D341Med (cell line): ENCODE results near the gene CXCR3.
"Not testable (repeated sequence)": the region's sequence is repeated elsewhere in the genome, so short reads cannot be mapped to it uniquely, and the experiment has no call there.

Experiments
- DNase-seq: peaks from one replicate; pipeline ENCODE4 v3.0.0; 2012; ENCODE audit warnings: low spot score

The CXCR3 gene

DNA sequence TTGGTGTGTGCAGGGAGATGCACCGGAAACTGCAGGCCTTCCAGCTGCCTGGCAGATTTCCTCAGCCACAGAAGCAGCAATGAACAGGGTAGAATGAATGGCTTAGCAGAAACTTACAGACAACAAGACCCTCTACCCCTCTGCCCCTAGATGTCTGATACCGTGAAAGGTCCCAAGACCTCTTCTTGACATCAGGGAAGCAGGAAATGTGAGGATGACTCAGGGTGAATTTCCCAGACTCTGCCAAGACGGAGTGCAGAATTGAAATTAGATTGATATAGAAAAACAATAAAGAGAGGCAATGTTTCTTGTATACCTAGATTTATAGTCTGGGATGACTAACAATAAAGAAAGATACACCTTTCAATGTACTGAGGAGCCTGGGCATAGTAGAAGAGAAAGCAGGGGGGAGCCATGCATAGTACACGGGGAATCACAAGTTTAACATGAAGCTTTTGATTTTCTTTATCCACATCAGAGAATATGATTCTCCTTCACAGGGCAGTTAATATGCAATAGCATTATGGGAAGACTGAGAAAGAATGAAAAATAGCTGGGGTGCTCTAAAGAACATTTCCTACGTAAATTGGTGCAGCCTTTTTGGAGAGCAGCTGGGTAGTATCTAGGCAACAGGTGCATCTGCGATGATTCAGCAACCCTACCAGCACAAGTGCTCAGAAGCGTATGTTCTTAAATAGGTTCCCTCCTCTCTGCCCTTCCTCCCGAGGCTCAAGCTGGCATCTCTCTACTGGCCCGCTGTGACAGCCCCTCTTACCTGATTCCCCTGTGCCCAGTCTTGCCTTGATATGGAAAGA, 18.3 kb upstream of the CXCR3 start:
- no peak for DNase-seq

DNA sequence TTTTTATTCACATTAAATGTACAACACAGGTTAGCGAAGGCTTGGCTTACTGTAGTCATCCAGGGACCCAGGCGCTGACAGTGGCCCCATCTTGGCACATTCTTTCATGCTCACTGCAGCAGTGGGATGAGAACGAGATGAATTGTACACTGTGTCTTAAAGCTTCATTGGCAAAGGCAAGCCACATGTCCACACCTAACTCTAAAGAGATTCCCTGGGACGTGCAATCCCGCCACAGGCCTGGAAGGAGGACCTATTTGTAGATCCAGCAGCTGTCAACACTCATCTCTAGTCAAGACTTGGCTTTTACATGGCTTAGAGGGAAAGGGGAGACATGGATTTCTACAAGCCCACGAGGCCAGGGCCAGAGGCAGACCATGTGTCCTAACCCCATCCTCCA, 16.1 kb upstream of the CXCR3 start:
- DNase-seq: no peak

DNA sequence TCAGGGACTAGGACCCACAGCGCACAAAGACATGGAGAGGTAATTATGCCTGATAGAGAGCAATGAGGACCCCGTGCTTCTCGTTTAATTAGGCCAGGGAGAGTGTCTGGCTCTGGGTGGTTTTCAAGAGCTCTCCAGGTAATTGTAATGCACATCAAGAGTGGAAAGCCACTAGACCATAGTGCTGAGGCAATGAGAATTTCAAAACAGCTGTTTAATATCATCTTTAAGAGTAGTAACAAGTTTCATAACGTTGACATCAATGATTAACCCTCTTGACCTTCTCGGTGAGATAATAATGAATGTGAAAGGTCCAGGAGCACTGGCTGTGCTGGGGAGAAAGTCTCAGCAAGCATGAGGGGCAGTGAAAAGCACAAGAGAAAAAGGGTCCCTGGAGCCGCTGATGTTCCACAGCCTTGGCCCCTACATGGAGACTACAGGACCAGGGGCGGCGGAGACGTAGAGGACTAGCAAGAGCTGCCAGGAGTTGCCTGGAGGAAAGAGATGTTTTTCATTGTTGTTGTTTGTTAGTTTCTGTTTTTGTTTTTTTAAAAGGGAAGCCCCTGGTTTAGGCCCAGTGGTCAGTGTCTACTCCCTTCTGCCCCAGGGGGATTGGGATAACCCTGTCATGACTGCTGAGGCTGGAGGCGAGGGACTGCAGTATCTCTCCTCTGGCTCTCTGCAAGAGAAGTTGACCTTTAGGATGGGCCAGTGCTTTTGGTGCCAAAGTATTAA, 14.8 kb upstream of the CXCR3 start:
- DNase-seq: no peak

DNA sequence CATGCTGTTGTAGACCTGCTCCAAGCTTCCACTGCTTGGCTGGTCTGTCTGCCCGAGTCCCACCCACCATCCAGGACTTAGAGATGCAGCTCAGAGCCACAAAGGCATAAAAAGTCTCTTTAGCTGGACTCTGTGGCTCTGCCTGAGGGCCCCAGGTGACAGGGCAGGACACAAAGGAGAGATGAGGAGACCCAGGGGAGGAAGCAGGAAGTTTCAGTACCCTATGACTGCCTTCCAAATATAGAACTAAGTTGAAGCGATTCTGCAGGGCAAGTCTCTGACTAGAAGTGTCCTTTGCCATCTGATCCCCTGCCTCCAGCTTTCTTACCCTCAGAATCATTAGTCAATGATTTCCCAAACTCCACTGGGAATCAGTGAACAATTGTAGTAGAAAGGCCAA, 11.2 kb upstream of the CXCR3 start:
- DNase-seq: no peak

DNA sequence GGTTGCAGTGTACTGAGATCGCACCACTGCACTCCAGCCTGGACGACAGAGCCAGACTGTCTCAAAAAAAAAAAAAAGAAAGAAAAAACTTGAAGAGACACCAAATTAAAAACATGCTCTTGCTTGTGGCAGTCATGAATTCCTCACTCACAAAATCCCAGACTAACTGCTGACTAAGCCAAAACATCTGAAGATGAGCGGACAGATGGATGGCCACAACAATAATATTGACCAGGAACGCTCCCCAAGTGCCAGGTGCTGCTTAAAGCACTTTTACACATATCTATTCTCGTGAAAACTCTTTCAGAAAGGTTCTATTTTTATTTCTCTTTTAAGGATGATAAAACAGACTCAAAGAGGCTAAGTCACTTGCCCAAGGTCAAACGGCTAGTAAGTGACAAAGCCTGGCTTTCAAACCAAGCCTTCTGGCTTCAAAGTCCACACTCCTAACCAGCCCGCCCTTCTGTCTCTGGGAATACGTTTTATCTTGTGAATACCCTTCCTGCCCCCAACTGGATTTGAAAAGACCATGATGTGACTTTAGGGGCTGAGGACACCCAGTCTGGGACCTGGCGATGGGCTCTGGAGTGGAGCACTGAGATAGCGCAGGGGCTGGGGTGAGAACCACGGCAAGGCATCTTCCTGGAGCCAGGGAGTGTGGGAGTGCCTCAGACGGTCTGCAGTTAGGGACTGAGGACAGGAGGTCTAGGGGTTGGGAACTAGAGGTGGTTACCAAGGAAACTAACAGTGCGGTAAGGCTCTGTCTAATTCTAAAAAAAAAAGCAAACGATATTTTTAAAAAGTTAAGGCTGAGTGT, 9.5 kb upstream of the CXCR3 start:
- no peak for DNase-seq

DNA sequence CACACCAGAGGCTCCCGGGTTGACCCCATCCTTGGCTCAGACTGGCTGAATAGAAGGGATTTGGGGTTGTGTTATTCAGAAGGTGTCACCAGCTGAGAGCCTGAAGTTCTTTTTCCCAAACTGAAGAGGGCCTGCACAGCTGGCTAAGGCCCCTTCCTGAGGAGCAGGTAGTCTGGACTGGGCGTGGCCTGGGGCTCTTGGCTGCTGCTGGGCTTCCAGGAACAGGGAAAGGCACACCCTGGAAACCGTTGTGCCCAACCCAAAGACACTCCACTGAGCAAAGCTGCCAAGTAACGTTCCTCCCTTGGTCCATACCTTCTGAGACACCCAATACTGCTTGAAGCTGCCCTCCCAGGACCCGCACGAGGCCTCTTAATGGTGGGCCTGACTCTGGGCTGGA, 8.3 kb upstream of the CXCR3 start:
- no peak for DNase-seq

DNA sequence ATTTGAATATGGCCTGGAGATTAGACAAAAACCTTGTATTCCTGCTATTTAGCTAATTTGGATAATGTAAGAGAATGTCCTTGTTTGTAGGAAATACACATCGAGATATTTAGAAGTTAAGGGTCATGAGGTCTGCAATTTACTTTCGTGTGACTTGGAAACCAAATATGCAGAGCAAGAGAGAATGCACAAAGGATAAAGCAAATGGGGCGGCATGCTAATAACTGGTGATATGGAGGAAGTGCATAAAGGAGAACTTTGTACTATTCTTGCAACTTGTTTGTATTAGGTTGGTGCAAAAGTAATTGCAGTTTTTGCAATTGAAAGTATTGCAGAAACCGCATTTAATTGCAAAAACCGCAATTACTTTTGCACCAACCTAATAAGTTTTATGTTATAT, 7.2 kb upstream of the CXCR3 start:
- no peak for DNase-seq

DNA sequence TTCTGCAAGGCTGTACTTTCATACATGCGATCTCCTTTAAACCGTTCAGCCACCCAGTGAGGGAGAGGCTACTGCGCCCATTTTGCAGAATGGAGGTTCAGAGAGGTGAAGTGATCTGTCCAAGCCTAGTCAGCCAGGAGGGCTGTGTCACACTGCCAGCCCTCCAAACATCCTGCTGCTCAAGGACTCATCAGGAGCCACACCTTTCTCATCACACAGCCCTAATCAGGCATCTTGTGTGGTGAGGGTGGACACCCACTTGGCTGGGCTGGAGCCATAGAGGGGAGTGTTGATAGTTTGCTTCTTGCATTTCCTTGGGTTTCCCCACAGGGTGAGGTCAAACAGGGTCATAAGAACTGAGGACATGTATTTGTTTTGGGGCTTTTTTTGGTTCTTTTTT, 5.4 kb upstream of the CXCR3 start:
- no peak for DNase-seq

DNA sequence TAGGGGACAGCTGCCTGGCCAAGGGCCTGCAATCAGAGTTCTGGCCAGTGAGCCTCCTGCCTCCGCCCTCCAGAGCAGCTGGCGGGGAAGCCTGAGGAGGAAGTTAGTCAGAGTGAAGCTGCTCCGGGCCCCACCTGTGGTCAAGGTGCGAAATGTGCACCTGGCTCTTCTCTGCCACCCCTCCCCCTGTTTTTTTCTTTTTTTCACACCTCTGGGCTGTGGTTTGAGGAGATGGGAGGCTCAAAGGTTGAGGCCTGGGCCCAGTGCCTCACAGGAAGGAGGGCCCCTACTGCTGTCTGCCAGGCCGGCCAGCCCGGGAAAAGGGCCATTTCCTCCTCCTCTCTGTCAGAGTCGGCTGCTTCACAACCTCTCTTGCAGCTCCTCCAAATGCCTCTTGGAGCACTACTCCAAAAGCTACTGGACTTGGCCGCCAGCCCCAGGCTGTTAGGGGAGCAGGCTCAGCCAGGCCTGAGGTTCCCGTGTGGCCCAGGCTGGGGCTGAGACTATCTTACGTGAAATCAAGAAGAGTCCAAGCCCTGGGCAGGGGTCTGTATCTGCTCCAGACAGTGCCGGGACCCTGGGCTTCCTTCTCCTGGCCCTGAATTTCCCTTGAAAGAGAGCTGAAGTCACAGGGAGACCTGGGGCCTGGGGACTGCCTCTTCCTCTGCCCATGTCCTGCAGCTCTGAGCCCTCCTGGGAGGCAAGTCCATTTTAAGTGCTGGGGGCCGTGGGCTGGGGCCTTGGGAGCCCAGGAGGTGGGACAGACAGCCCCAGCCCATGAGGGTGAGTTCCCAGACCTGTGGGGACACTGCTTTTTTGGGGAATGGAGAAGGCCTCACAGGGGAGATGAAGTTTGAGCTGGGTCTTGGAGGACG, 4.5 kb upstream of the CXCR3 start:
- DNase-seq: peak; percentile 44

DNA sequence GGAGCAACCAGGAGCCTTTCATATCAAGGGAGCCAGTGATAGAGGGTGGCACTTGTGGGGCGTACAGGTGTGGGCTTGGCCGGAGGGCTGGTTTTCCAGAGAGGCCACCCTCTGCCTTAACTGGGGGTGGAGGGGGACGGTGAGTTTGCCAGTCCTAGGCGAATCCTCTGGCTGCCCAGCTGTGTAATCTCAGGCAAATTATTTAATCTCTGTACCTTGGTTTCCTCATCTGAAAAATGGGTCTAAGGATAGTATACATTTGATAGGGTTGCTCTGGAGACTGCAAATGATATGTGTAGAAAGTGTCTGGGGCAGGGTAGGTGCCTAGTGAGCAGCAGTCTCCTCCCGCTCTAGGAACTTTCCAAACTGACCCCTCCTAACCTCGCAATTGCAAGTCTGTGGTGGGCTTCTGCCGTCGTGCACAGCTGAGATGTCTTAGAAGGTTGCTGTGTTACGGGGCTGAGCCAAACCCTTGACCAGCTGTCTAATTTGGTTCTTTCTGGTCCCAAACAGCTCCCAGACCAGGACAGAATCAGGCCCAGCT, 3.8 kb upstream of the CXCR3 start:
- no peak for DNase-seq

DNA sequence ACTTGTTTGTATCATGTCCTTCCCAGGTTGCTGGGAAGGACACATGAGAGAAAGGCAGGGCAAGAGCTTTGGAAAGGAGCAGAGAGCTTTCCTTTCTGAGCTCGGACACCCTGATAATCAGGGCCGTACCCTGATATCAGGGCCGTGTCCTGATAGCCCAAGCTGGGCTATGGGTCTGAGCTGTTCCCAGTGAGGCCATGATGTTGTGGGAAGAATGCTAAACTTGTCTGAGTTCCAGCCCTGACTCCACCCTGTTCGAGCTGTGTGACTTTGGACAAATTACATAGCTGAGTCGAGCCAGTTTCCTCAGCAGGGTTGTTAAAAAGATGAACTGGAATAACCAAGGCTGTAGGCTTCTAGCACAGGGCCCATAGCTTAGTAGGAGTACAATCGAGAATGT, 3.3 kb upstream of the CXCR3 start:
- DNase-seq: no peak

DNA sequence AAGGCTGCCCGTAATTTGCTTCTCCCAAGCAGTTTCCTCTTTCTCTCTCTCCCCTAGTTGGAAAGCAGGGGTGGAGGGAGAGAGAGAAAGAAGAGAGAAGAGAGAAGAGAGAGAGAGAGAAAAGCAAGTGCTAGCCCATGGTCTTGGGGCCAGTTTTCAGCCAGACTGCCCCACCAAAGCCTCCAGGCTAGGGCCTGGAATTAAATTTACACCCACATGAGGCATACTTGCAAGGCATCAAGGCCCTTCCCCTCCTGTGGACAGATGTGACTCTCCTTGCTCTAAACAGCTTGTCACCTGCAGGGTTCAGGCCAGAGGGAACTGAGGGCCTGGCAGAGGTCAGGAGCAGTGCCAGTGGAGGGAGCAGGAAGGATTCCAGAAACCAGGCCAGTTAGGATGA, 1.7 kb upstream of the CXCR3 start:
- no peak for DNase-seq

DNA sequence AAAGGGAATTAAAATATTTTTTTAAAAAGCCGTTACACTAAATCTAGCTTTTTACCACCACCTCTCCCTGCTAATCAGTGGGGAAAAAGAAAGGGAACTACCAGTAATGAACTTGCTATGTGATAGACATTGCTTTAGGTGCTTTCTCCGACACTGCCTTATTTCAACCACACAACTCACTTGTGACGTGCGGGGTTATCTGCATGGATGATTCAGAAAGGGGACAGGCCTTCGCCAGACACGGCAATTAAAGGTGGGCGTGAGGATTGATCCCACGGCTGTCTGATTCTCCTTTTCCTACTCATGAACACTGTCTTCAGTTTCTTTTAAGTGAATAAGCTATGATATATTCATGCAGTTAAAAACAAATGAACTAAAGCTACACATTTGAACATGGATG, 882 bp upstream of the CXCR3 start:
- no peak for DNase-seq

DNA sequence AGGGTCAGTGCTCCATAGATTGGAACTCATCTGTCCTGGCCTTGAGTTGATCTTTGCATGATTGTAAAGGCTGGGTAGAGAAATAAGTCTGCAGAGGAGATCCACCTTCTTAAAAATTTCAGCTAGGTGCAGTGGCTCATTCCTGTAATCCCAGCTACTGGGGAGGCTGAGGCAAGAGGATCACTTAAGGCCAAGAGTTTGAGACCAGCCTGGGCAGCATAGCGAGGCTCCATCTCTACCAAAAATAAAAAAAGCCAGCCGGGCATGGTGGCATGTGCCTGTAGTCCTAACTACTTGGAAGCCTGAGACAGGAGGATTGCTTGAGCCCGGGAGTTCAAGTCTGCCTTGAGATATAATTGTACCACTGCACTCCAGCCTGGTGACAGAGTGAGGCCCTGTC, 476 bp upstream of the CXCR3 start:
- DNase-seq: no peak

DNA sequence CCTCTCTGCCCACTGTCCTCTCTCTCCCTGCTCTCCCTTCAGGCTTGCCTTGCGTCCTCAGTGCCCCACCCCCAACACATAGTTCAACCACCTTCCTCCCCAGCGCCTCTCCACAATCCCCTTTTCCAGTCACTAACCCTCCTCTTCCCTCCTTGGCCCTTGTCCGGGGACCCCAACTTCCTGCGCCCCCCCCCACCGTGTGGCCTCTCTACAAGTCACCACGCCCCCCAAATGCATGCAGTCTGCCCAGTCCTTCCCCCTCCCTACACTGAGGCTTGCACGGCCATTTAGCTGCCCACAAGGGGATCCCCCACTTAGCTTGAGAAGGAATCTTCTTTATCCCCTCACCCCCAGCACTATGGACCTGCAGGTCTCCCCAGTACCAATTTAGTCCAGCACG, 569 bp downstream of the CXCR3 start:
- no peak for DNase-seq

DNA sequence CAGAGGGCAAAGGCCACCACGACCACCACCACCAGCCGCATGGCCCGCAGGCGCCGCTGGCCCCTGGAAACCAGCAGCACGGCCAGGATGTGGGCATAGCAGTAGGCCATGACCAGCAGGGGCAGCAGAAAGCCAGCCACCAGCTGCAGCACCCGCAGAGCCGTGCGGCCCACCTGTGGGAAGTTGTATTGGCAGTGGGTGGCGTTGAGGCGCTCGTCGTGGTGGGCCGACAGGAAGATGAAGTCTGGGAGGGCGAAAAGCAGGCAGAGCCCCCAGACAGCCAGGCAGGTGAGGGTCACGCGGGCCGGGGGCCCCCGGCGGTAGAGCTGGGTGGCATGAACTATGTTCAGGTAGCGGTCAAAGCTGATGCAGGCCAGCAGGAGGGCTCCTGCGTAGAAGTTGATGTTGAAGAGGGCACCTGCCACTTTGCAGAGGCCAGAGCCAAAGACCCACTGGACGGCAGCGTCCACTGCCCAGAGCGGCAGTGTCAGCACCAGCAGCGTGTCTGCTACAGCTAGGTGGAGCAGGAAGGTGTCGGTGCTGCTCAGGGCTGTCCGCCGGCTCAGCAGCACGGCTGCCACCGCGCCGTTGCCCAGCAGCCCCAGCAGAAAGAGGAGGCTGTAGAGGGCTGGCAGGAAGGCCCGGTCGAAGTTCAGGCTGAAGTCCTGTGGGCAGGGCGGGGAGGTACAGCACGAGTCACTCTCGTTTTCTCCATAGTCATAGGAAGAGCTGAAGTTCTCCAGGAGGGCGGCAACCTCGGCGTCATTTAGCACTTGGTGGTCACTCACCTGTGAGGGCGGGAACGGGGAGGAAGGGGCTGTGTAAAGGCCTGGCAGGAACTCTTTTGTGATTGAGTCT, 1.4 kb downstream of the CXCR3 start:
- no peak for DNase-seq

DNA sequence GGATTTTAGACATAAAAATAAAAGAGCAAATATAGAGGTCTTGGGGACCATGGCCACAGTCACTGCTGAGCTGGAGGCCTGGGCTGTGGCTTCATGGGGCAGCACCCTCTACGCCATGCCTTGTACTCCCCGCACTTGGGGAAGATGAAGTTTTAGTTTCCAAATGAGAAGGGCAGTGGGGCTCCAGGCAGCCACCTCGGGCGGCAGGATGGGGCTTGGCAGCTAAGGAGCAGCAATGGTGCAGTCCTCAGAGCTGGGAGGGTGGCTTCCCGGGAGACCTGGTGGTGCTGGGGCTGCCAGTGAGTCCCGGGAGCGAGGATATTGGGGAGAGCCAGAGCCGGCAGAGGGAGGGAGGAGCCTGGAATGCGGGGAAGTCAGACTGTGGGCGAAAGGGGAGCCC, 2.4 kb downstream of the CXCR3 start:
- DNase-seq: no peak

DNA sequence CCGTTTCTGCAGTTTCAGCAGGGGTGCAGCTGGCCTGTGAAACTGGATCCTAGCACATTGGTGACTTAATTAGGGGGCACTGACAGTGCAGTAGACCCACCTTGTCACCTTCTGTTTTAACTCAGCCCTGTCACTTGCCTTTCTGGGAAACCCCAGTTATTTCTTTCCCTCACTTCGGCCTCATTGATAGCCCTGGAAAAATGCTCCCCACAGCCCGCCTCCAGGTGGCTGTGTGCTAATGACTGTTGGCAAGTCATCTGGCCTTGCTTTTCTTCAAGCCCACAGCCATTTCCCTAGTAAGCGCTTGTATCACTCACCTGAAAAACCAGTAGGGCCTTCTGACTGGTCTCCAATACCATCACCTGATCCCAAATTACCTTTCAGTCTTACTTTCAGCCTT, 3.3 kb downstream of the CXCR3 start:
- DNase-seq: no peak

DNA sequence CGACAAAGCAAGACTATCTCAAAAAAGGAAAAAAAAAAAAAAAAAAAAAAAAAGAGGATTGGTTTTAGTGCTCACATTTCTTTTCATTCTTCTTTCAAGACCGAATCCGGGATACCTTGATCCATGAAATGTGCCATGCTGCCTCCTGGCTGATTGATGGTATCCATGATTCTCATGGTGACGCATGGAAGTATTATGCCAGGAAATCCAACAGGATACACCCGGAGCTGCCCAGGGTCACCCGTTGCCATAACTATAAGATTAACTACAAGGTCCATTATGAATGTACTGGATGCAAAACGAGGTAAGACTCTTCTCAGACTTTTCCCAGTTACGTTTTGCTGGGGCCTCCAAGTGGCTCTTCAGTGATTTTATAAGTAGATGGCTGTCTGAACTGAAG, 6.1 kb downstream of the CXCR3 start:
- DNase-seq: no peak

DNA sequence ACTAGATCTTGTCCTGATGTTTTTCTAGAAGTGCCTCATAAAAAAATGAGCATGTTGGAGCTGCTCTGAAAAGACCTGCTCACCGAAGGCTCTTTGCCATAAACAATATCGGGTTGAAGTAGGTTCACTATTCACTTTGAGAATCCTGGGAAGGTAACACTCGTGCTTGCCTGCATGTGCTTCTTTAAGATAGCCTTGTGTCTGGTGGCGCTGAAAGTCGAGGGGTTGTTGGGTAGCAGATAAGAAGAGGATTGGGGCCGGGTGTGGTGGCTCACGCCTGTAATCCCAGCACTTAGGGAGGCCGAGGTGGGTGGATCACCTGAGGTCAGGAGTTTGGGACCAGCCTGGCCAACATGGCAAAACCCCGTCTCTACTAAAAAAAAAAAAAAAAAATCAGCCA, 6.6 kb downstream of the CXCR3 start:
- not testable (repeated sequence) for DNase-seq
